Measurements from ENCODE around the gene IL22. TPM values are rescaled to one million over a fixed set of nuclear protein-coding genes. Genes with fewer than 3 reads are reported as not detected.

Gene IL22
- total and polyA plus RNA-seq, 12 donors: not detected

GRCh38 chr12:68286396-68286795 is 33.0 kb upstream of the IL22 start:
- H3K4me1 ChIP-seq (replicated peaks in 1 of 2): peaks cover 0 to 5% of the 10 kb centered on the region in 2 donors
- 89 to 92% (median 90%) methylated on average over 4 of the region's 4 CpGs for WGBS, 4 donors
- H3K27ac ChIP-seq: no peak overlapping the region
- intact Hi-C loops (cut with DNase I): no loop called here
- H3K4me3 ChIP-seq: no peak overlapping the region
- TF ChIP-seq POLR2A (IDR thresholded peaks at IDR 0.05): no peak
- no peak for TF ChIP-seq CTCF (IDR thresholded peaks at IDR 0.05)
- H3K36me3 ChIP-seq (replicated peaks in 1 of 2): no peaks in the 10 kb centered on the region
- no peaks in the 10 kb centered on the region for H3K27me3 ChIP-seq
- no peaks in the 10 kb centered on the region for H3K9me3 ChIP-seq (replicated peaks in 1 of 3)
- DNase-seq: no peak

GRCh38 chr12:68285541-68285940 is 32.1 kb upstream of the IL22 start:
- Histone ChIP-seq H3K4me3 (no peak overlapping the region), H3K27me3 (no peaks in the 10 kb centered on the region), H3K9me3 (replicated peaks in 1 of 3) (no peaks in the 10 kb centered on the region), H3K27ac (no peak overlapping the region), H3K36me3 (replicated peaks in 1 of 2) (no peaks in the 10 kb centered on the region), H3K4me1 (replicated peaks in 1 of 2) (peaks cover 0 to 5% of the 10 kb centered on the region in 2 donors)
- TF ChIP-seq POLR2A (IDR thresholded peaks at IDR 0.05) (no peak), CTCF (IDR thresholded peaks at IDR 0.05) (no peak)
- no peak for DNase-seq
- intact Hi-C loops (cut with DNase I): no loop called here
- WGBS, 4 donors: 79 to 90% (median 88%) methylated on average over 3 of the region's 3 CpGs

- Histone ChIP-seq H3K4me3 (no peak overlapping the region), H3K36me3 (replicated peaks in 1 of 2) (no peaks in the 10 kb centered on the region), H3K4me1 (replicated peaks in 1 of 2) (peaks cover 0 to 6% of the 10 kb centered on the region in 2 donors), H3K9me3 (replicated peaks in 1 of 3) (no peaks in the 10 kb centered on the region), H3K27me3 (no peaks in the 10 kb centered on the region), H3K27ac (no peak overlapping the region)
- TF ChIP-seq POLR2A (IDR thresholded peaks at IDR 0.05) (no peak), CTCF (IDR thresholded peaks at IDR 0.05) (no peak)
- intact Hi-C loops (cut with DNase I): no loop called here
- no peak for DNase-seq
- WGBS, 4 donors: 92 to 95% (median 94%) methylated on average over 4 of the region's 4 CpGs
Measured at GRCh38 chr12:68281322-68282077, 28.1 kb upstream of the IL22 start.

GRCh38 chr12:68280240-68280639 is 26.8 kb upstream of the IL22 start:
- no peak for TF ChIP-seq CTCF (IDR thresholded peaks at IDR 0.05)
- no peak for TF ChIP-seq POLR2A (IDR thresholded peaks at IDR 0.05)
- no peaks in the 10 kb centered on the region for H3K9me3 ChIP-seq (replicated peaks in 1 of 3)
- no peak overlapping the region for H3K4me3 ChIP-seq
- no peak overlapping the region for H3K27ac ChIP-seq
- no peaks in the 10 kb centered on the region for H3K36me3 ChIP-seq (replicated peaks in 1 of 2)
- 79 to 96% (median 87%) methylated on average over 2 of the region's 2 CpGs for WGBS, 4 donors
- no peak for DNase-seq
- intact Hi-C loops (cut with DNase I): no loop called here
- H3K4me1 ChIP-seq (replicated peaks in 1 of 2): peaks cover 0 to 6% of the 10 kb centered on the region in 2 donors
- H3K27me3 ChIP-seq: no peaks in the 10 kb centered on the region
